AG04450 (cell line): Measurements from ENCODE around the gene SNAPC4. TPM values are rescaled to one million over a fixed set of nuclear protein-coding genes. Genes with fewer than 3 reads are reported as not detected.

Source experiments
- CTCF ChIA-PET: fragments of 300-600, 350-600 bp; formaldehyde crosslinking; extraction: SDS; loops from one replicate; lab custom pipeline; 2022; ENCODE audit warnings: antibody characterized with exemption, inconsistent platforms; lab: Charles Lee
- POLR2A ChIA-PET: fragments of 350-600 bp; formaldehyde crosslinking; extraction: SDS; loops from one replicate; lab custom pipeline; 2021; ENCODE audit warnings: antibody characterized with exemption, inconsistent platforms; lab: Yijun Ruan, JAX
- DNase-seq: peaks from one replicate; pipeline ENCODE4 v3.0.0-alpha.2; 2011; ENCODE audit warnings: low read depth, low spot score
- H3K27ac ChIP-seq: one replicate; pipeline ENCODE4 v1.5.1; 2012; ENCODE audit warnings: low read depth, low read length, control low read depth
- H3K27me3 ChIP-seq: one replicate; pipeline ENCODE4 v1.6.0; 2012; ENCODE audit warnings: low read length; ENCODE audit not compliant: control insufficient read depth, insufficient read depth
- H3K4me3 ChIP-seq: 2 replicates; pipeline ENCODE4 v1.5.1; 2011; ENCODE audit warnings: mild to moderate bottlenecking, low read depth, low read length, control low read depth
- H3K9me3 ChIP-seq: 2 replicates; pipeline ENCODE4 v1.5.1; 2012; ENCODE audit warnings: low read length; ENCODE audit not compliant: control insufficient read depth, insufficient read depth
- polyA plus RNA-seq: library from polyadenylated mRNA; depleted of rRNA; stranded (reverse); fragments of >200 nt; gene quantifications from 2 replicates; pipeline ENCODE4 v1.2.3, GENCODE V29; 2011
- TF ChIP-seq, protein P1 (sequence below): IDR thresholded peaks from 2 replicates; pipeline ENCODE4 v1.5.1; 2011; ENCODE audit warnings: low read depth, low read length, control low read depth, inconsistent platforms

Gene SNAPC4
- polyA plus RNA-seq, 1 experiment: 2.2 TPM

DNA sequence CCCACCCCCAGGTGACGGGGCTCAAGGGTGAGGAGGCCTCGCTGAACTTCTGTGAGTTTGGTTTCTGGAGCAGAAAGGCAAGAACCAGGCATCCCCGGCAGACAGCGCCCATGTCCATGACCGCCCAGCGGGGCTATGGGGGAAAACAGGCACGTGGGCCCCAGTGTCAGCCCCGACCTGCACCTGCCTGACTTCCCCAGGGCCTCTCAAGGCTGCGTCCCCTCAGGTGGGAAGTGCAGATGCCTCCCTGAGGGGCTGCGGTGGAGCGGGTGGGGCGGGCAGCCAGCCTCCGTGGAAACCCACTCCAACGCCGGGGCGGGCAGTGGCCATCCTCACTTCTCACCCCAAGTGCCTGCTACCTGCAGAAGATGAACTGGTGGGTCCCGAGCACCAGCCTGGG lies 19.6 kb downstream of the SNAPC4 start:
- no peaks in the 10 kb centered on the region for H3K27me3 ChIP-seq
- ChIA-PET CTCF (interaction anchor here (1.1 kb wide), 1 partner anchor 17 kb away, joined by 3 read pairs; the partner anchor contains the start of gene DNLZ), POLR2A (interaction anchor here (0.6 to 1.2 kb wide), 3 partner anchors 9 to 96 kb away, joined by 3 to 12 read pairs (median 4); no protein-coding TSS in a partner anchor)
- TF ChIP-seq, protein P1, sequence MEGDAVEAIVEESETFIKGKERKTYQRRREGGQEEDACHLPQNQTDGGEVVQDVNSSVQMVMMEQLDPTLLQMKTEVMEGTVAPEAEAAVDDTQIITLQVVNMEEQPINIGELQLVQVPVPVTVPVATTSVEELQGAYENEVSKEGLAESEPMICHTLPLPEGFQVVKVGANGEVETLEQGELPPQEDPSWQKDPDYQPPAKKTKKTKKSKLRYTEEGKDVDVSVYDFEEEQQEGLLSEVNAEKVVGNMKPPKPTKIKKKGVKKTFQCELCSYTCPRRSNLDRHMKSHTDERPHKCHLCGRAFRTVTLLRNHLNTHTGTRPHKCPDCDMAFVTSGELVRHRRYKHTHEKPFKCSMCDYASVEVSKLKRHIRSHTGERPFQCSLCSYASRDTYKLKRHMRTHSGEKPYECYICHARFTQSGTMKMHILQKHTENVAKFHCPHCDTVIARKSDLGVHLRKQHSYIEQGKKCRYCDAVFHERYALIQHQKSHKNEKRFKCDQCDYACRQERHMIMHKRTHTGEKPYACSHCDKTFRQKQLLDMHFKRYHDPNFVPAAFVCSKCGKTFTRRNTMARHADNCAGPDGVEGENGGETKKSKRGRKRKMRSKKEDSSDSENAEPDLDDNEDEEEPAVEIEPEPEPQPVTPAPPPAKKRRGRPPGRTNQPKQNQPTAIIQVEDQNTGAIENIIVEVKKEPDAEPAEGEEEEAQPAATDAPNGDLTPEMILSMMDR: no peak
- no peaks in the 10 kb centered on the region; the same call in 1 of the 2 replicates for H3K9me3 ChIP-seq
- H3K27ac ChIP-seq: no peak overlapping the region
- DNase-seq: no peak
- H3K4me3 ChIP-seq: no peak overlapping the region

DNA sequence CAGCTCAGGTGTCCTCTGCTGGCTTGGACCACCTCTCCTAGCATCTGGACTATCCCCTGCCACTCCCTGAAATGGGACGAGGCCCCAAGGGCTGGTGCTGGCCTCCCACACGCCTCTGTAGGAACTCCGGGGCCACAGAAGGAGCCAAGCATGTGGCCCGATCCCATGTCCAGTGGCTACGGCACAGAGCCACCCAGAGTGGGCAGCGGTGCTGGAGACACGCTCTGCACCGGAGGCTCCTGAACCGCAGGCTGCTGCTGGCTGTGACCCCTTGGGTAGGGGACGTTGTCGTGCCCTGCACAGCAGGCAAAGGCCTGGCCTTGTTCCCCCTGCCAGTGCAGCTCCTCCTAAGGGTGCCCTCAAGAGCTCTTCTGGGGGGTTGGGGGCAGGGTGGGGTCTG lies 20.1 kb downstream of the SNAPC4 start:
- no peak for DNase-seq
- no peaks in the 10 kb centered on the region for H3K27me3 ChIP-seq
- H3K4me3 ChIP-seq: no peak overlapping the region
- H3K9me3 ChIP-seq: no peaks in the 10 kb centered on the region; the same call in 1 of the 2 replicates
- no peak overlapping the region for H3K27ac ChIP-seq
- TF ChIP-seq, protein P1: no peak
- CTCF ChIA-PET: interaction anchor here (1.0 kb wide), 1 partner anchor 16 kb away, joined by 3 read pairs; the partner anchor contains the start of gene DNLZ
- POLR2A ChIA-PET: interaction anchor here (1.1 to 1.2 kb wide), 2 partner anchors 9 to 95 kb away, joined by 3 to 4 read pairs; no protein-coding TSS in a partner anchor

DNA sequence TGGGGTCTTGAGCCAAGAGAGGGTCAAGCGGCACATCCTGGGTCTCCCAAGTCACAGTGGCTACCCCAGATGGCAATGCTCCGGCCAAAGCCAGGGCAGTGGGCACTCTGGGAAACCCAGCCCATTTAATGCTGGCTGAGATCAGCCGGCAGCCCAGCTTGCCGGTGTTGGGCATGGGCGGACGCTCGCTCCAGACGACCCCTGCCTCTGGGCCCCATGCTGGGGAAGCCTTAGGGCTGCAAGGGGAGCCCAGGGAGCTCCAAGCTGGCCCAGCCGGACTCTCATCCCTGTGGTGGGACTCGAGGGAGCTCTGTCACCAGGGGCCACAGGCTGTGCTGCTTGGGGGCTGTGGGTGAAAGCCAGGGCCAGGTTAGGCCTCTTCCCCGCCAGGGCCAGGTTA lies 20.6 kb downstream of the SNAPC4 start:
- ChIA-PET CTCF (interaction anchor here (1.0 kb wide), 1 partner anchor 16 kb away, joined by 3 read pairs; the partner anchor contains the start of gene DNLZ), POLR2A (interaction anchor here (1.2 kb wide), 1 partner anchor 95 kb away, joined by 3 read pairs; no protein-coding TSS in a partner anchor)
- no peak for DNase-seq
- peaks cover 3% of the 10 kb centered on the region; the same call in 1 of the 2 replicates for H3K9me3 ChIP-seq
- H3K27ac ChIP-seq: no peak overlapping the region
- no peaks in the 10 kb centered on the region for H3K27me3 ChIP-seq
- no peak overlapping the region for H3K4me3 ChIP-seq
- TF ChIP-seq, protein P1: no peak

DNA sequence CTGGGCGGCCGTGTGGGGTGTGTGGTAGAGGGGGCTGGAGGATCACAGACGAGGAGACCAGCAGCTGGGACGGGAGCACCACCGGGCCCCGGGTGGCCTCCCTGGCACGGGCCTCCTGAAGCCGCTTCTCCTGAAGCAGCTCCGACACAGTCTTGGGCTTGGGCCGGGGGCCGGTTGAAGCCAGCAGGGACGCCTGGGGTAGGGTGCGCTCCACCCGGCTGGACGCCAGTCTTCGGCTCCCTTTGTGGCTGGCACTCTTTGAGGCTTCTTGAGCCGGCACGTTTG lies 21.0 kb downstream of the SNAPC4 start:
- CTCF ChIA-PET: interaction anchor here (1.0 kb wide), 1 partner anchor 15 kb away, joined by 3 read pairs; the partner anchor contains the start of gene DNLZ
- Histone ChIP-seq H3K27me3 (no peaks in the 10 kb centered on the region), H3K4me3 (no peak overlapping the region), H3K27ac (no peak overlapping the region), H3K9me3 (peaks cover 6% of the 10 kb centered on the region; the same call in 1 of the 2 replicates)
- TF ChIP-seq, protein P1: no peak
- POLR2A ChIA-PET: no interaction called here
- no peak for DNase-seq

DNA sequence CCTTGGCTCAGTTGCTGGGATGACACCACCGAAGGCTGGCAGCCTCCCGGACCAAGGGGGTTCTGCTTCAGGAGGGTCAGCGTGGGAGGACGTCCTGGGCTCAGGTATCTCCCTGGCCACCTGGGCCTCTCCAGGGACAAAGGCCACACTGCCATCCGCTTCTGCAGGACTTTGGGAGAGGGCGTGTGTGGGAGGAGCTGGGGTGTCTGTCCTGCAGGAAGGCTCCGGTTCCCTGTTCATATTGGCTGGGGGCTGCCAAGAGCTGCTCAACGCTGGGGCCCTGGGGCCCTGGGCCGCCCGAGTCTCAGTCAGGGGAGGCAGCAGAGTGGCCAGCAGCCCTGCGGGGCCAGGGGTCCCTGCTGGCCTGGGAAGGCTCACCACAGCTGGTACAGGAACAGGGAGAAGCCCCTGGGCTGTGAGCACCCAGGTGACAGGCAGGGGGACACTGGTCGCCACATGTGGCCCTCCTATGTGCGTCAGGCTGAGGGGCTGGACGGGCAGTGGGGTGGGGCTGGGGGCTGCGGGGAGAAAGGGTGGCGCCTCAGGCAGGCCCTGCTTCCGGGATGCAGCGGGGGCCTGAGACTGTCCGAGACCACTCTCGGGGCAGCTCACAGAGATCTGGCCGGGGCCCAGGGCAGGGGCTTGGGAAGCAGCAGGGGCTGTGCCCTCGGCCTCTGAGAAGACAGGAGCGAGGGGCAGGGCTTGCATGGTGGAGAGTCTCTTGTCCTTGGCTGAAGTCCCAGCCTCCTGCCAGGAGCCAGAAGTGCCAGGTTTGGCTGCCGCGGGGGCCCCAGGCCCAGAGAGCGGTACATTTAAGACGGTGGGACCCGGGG lies 21.6 kb downstream of the SNAPC4 start:
- no peaks in the 10 kb centered on the region for H3K27me3 ChIP-seq
- no peak for DNase-seq
- ChIA-PET POLR2A (interaction anchor here (0.7 kb wide), 1 partner anchor 8 kb away, joined by 4 read pairs; no protein-coding TSS in a partner anchor), CTCF (no interaction called here)
- TF ChIP-seq, protein P1: no peak
- H3K4me3 ChIP-seq: no peak overlapping the region
- H3K27ac ChIP-seq: no peak overlapping the region
- peaks cover 6% of the 10 kb centered on the region; the same call in 1 of the 2 replicates for H3K9me3 ChIP-seq
